Caco-2 (cell line): ENCODE measurements around the gene ANKRD53. TPM values are rescaled to one million over a fixed set of nuclear protein-coding genes. Genes with fewer than 3 reads are reported as not detected.

ENCODE experiments used
- BruUV-seq: library from RNA; stranded (reverse); fragments of 400-500 nt; replicated peaks from 2 replicates; lab custom pipeline; 2021; lab: Mats Ljungman, UMichigan
- CTCF ChIA-PET: fragments of 300-600 bp; sonication (Branson Sonifier 250); formaldehyde crosslinking; loops from one replicate; lab custom pipeline; 2022; ENCODE audit warnings: antibody characterized with exemption; lab: Charles Lee
- POLR2A ChIA-PET: fragments of 300-600 bp; sonication (Branson Sonifier 250); formaldehyde crosslinking; loops from one replicate; lab custom pipeline; 2022; ENCODE audit warnings: antibody characterized with exemption; lab: Charles Lee
- DNase-seq, 2 experiments: peaks; one replicate each; pipeline versions ENCODE4 v3.0.0 to v3.0.0-alpha.2; 2020 to 2022
- H3K27me3 ChIP-seq: replicated peaks from 2 replicates; pipeline ENCODE4 v1.6.0; 2011; ENCODE audit warnings: low read length; ENCODE audit not compliant: control insufficient read depth, insufficient read depth
- H3K36me3 ChIP-seq: 2 replicates; pipeline ENCODE4 v1.5.1; 2011; ENCODE audit warnings: low read length; ENCODE audit not compliant: control insufficient read depth, insufficient read depth
- H3K4me1 ChIP-seq: fragments of 250-450 bp; sonication (Bioruptor Pico); 2 replicates; pipeline ENCODE4 v1.5.1; 2020; ENCODE audit warnings: mild to moderate bottlenecking
- H3K4me3 ChIP-seq: 2 replicates; pipeline ENCODE4 v1.5.1; 2011; ENCODE audit warnings: low read depth, mild to moderate bottlenecking, control low read depth, low read length
- H3K9me3 ChIP-seq: fragments of 250-450 bp; sonication (Bioruptor Pico); 2 replicates; pipeline ENCODE4 v1.5.1; 2020; ENCODE audit warnings: mild to moderate bottlenecking, moderate library complexity
- H3K27ac Mint-ChIP-seq: one replicate; pipeline ENCODE4 v1.8.0; 2022; ENCODE audit warnings: mixed read lengths; ENCODE audit not compliant: unreplicated experiment
- H3K27me3 Mint-ChIP-seq: one replicate; pipeline ENCODE4 v1.8.0; 2022; ENCODE audit warnings: mixed read lengths; ENCODE audit not compliant: insufficient read depth, unreplicated experiment
- H3K36me3 Mint-ChIP-seq: one replicate; pipeline ENCODE4 v1.8.0; 2022; ENCODE audit warnings: mild to moderate bottlenecking, mixed read lengths; ENCODE audit not compliant: insufficient read depth, unreplicated experiment
- H3K4me1 Mint-ChIP-seq: one replicate; pipeline ENCODE4 v1.8.0; 2022; ENCODE audit warnings: low read depth, mixed read lengths; ENCODE audit not compliant: unreplicated experiment
- H3K4me3 Mint-ChIP-seq: one replicate; pipeline ENCODE4 v1.8.0; 2022; ENCODE audit warnings: mild to moderate bottlenecking, moderate library complexity, mixed read lengths; ENCODE audit not compliant: unreplicated experiment
- H3K9me3 Mint-ChIP-seq: one replicate; pipeline ENCODE4 v1.8.0; 2022; ENCODE audit warnings: mixed read lengths; ENCODE audit not compliant: unreplicated experiment
- intact Hi-C: fragments of 100-400 bp; cut with micrococcal nuclease; formaldehyde crosslinking; loops from one replicate; pipeline ENCODE4 v1.10.0; 2022; ENCODE audit not compliant: unreplicated experiment
- total RNA-seq: library from RNA; stranded (reverse); gene quantifications from 2 replicates; pipeline ENCODE4 v1.2.3, GENCODE V29; 2022
- TF ChIP-seq, protein P1 (sequence below), 2 experiments: fragments of 200-600 bp in 1 of 2; IDR thresholded peaks; 1 replicate in 1 of 2; 2 replicates in 1 of 2; pipeline versions ENCODE4 v1.5.1 to v1.8.0; 2011 to 2022; ENCODE audit warnings: antibody characterized with exemption in 1 of 2, control low read depth in 1 of 2, inconsistent platforms in 1 of 2, low read depth in 1 of 2, low read length in 1 of 2, mild to moderate bottlenecking in 1 of 2, moderate library complexity in 1 of 2; ENCODE audit not compliant: insufficient read depth in 1 of 2, severe bottlenecking in 1 of 2, unreplicated experiment in 1 of 2

The ANKRD53 gene
- total RNA-seq, 1 experiment from 2014 or later: 0.16 TPM

DNA sequence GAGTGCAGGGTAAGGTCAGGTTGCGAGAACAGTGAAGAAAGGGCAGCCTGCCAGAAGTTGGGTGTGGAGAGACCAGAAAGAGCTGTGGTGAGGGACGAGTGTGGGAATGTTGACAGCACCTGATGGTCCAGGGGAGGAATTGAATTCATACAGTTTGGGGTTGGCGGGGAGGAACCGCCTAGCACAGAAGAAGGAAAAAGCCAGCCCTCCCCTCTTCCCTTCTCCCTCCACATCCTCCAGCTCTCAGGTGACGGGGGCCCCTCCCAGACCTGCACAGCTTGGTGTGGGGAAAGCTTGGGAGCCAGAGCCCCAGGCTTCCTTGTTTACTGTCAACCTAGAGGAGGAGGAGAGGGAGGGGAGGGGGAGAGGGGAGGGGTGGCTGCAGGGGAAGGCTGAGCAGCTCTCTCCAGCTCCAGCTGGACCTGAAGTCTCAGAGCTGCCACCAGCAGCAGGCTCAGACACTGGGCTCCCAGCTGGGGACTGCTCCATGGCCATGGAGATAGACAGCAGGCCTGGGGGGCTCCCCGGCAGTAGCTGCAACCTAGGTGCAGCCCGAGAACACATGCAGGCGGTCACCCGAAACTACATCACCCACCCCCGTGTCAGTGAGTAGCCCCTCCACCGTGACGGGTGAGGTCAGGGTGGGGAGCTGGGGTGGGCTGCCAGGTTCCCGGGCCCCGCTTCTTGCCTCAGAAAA, 42.8 kb upstream of the ANKRD53 start, which contains the start of gene ATP6V1B1:
Gene ATP6V1B1, plus strand, starts transcription at position 433 of the 697 bp plus-strand sequence. Its CDS starts 55 bp downstream, at position 488.
- peaks cover 9% of the 10 kb centered on the region for H3K4me1 Mint-ChIP-seq
- no peaks in the 10 kb centered on the region for H3K9me3 Mint-ChIP-seq
- BruUV-seq: no TSS peak
- intact Hi-C loops: no loop called here
- TF ChIP-seq, protein P1, sequence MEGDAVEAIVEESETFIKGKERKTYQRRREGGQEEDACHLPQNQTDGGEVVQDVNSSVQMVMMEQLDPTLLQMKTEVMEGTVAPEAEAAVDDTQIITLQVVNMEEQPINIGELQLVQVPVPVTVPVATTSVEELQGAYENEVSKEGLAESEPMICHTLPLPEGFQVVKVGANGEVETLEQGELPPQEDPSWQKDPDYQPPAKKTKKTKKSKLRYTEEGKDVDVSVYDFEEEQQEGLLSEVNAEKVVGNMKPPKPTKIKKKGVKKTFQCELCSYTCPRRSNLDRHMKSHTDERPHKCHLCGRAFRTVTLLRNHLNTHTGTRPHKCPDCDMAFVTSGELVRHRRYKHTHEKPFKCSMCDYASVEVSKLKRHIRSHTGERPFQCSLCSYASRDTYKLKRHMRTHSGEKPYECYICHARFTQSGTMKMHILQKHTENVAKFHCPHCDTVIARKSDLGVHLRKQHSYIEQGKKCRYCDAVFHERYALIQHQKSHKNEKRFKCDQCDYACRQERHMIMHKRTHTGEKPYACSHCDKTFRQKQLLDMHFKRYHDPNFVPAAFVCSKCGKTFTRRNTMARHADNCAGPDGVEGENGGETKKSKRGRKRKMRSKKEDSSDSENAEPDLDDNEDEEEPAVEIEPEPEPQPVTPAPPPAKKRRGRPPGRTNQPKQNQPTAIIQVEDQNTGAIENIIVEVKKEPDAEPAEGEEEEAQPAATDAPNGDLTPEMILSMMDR (IDR thresholded peaks at IDR 0.05; ENCODE audit: insufficient read depth in 1 of 2, low read depth in 1 of 2, low read length in 1 of 2, severe bottlenecking in 1 of 2, unreplicated experiment in 1 of 2): no peak
- H3K4me1 ChIP-seq: peaks cover 28% of the 10 kb centered on the region
- POLR2A ChIA-PET: no interaction called here
- no peaks in the 10 kb centered on the region for H3K36me3 Mint-ChIP-seq
- H3K4me3 ChIP-seq: peak within 1 kb of the TSS; percentile 8; the same call in 1 of the 2 replicates
- H3K36me3 ChIP-seq: no peaks in the 10 kb centered on the region; the same call in 1 of the 2 replicates
- peak within 1 kb of the TSS; percentile 45 for H3K4me3 Mint-ChIP-seq
- CTCF ChIA-PET: interaction anchor here (0.6 to 2.9 kb wide), 2 partner anchors 13 to 774 kb away, joined by 8 to 22 read pairs; no protein-coding TSS in a partner anchor
- no peaks in the 10 kb centered on the region for H3K27me3 Mint-ChIP-seq
- no peaks in the 10 kb centered on the region for H3K9me3 ChIP-seq
- no peaks in the 10 kb centered on the region for H3K27me3 ChIP-seq
- H3K27ac Mint-ChIP-seq: peak within 1 kb of the TSS; percentile 67
- peak; percentile 28 to 66 for DNase-seq

DNA sequence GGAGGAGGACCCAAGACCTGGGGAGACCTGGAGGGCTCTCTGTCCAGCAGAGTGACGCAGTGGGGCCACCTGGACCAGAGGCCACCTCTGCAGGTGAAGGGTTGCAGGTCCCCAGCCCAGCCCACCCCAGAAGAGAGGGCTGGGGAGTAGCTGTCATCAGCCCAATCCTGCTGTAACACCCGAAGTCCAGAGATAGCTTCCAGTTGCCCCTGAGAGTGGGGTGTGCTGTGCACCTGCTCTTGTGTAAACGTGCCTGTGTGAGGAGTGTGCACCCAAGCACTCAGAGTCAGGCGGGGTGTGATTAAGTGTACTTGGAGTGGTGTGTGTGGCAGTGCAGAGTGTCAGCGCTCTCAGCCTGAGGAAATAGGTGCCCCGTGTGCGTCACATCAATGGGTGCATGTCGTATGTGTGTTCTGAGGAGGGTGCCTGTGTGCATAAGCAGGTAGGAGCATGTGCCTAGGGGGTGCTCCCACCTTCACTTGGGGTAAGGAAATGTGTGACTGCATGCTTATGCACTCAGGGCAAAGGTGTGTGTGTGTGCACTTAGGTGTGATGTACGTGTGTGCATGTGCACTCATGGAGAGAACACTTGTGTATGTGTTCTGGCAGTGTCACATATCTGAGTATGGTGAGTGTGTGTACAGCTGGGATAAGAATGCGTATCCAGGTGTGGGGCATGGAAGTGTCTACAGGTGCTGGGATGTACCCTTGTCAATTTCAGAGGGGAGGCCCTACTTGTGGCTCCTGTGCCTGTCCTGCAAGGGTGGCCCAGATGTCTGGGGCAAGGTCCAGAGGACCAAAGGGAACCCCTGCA, 42.1 kb upstream of the ANKRD53 start:
- no peaks in the 10 kb centered on the region for H3K9me3 Mint-ChIP-seq
- peaks cover under 1% of the 10 kb centered on the region for H3K27me3 Mint-ChIP-seq
- TF ChIP-seq, protein P1 (IDR thresholded peaks at IDR 0.05; ENCODE audit: insufficient read depth in 1 of 2, low read depth in 1 of 2, low read length in 1 of 2, severe bottlenecking in 1 of 2, unreplicated experiment in 1 of 2): no peak
- Histone ChIP-seq H3K9me3 (no peaks in the 10 kb centered on the region), H3K4me3 (peak overlapping the region; percentile 8; the same call in 1 of the 2 replicates), H3K36me3 (no peaks in the 10 kb centered on the region; the same call in 1 of the 2 replicates), H3K4me1 (peaks cover 28% of the 10 kb centered on the region), H3K27me3 (no peaks in the 10 kb centered on the region)
- peak overlapping the region; percentile 45 for H3K4me3 Mint-ChIP-seq
- peak overlapping the region; percentile 67 for H3K27ac Mint-ChIP-seq
- CTCF ChIA-PET: interaction anchor here (0.6 to 2.9 kb wide), 3 partner anchors 12 to 774 kb away, joined by 3 to 22 read pairs (median 8); no protein-coding TSS in a partner anchor
- intact Hi-C loops: no loop called here
- H3K36me3 Mint-ChIP-seq: no peaks in the 10 kb centered on the region
- DNase-seq: no peak
- BruUV-seq: no TSS peak
- H3K4me1 Mint-ChIP-seq: peaks cover 9% of the 10 kb centered on the region
- POLR2A ChIA-PET: no interaction called here
